NT2/D1 (cell line): ENCODE measurements around the gene HBG1.

Experiments used
- SUZ12 ChIP-seq: IDR thresholded peaks from 2 replicates; pipeline ENCODE4 v1.6.1; 2011; ENCODE audit not compliant: insufficient read length, insufficient read depth; ENCODE audit errors: extremely low read depth
- YY1 ChIP-seq: IDR thresholded peaks from 2 replicates; pipeline ENCODE4 v1.6.1; 2011; ENCODE audit not compliant: insufficient read length, insufficient read depth
- ZNF274 ChIP-seq: IDR thresholded peaks from 2 replicates; pipeline ENCODE4 v1.6.1; 2011; ENCODE audit warnings: mild to moderate bottlenecking, low read depth, low read length

DNA sequence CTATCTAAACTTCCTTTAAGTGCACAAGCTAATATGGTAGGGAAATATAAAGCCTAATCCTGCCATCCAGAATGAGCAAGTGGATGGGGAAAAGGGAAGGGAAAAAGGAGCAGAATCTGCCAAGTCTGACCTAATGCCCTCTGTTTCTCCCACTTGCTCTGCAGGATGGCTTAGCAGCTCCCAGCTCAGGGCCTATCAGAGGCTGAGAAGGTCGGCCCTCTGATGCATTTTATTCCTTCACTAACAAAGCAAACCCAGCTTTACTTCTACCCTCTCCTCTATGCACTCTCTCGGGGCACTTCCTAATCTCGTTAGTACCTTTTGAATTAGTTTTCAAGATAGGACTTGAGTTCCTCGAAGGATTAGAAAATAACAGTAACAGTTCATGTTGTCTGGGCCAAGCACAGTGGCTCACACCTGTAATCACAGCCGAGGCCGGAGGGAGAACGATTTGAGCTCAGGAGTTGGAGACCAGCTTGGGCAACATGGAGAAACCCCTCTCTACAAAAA, 39.2 kb downstream of the HBG1 start:
- TF ChIP-seq ZNF274: no peak
- TF ChIP-seq SUZ12: no peak
- no peak for TF ChIP-seq YY1
